HepG2 (cell line): ENCODE data around the gene GP1BA. TPM values are rescaled to one million over a fixed set of nuclear protein-coding genes. Genes with fewer than 3 reads are reported as not detected.

ENCODE experiments used
- ATAC-seq: fragments of 200-7000 bp; cut with Tn5 transposase; 3 replicates; pipeline ENCODE4 v1.9.1; 2020; ENCODE audit warnings: mild to moderate bottlenecking, moderate library complexity
- BruUV-seq: library from RNA; stranded (reverse); fragments of 400-500 nt; replicated peaks from 2 replicates; lab custom pipeline; 2021; lab: Mats Ljungman, UMichigan
- CTCF ChIA-PET: fragments of 300-600 bp; formaldehyde crosslinking; extraction: SDS; loops from one replicate; lab custom pipeline; 2021; ENCODE audit warnings: low total read pairs, inconsistent platforms, low intra/inter-chr PET ratio; lab: Yijun Ruan, JAX
- POLR2A ChIA-PET: fragments of 350-600 bp; sonication (Branson Sonifier 250); formaldehyde crosslinking; loops from one replicate; lab custom pipeline; 2020; ENCODE audit warnings: antibody characterized with exemption, inconsistent platforms; lab: Yijun Ruan, JAX
- DNase-seq: peaks from one replicate; pipeline ENCODE4 v3.0.0-alpha.2; 2015; ENCODE audit warnings: low spot score
- FAIRE-seq: peaks from 3 replicates; lab custom pipeline; 2011; peaks lifted over from hg19 to GRCh38; lab: Jason Lieb, UNC
- H2AFZ ChIP-seq: one replicate; pipeline ENCODE4 v1.6.1; 2011; ENCODE audit warnings: low read length, inconsistent platforms
- H3K27ac ChIP-seq: fragments of 300-600 bp; 3 replicates; pipeline ENCODE4 v1.8.0; 2011; ENCODE audit warnings: mixed run types, mild to moderate bottlenecking, mixed read lengths, low read length, inconsistent platforms; ENCODE audit not compliant: insufficient read depth; ENCODE audit errors: extremely low read length
- H3K27me3 ChIP-seq, 2 experiments: fragments of 200-600 bp in 1 of 2; 2 replicates in 1 of 2; 3 replicates in 1 of 2; pipeline versions ENCODE4 v1.6.0 to v1.8.0; 2011; ENCODE audit warnings: low read length in 2 of 2, mild to moderate bottlenecking in 2 of 2, moderate library complexity in 2 of 2, inconsistent platforms in 1 of 2; ENCODE audit not compliant: insufficient read depth in 2 of 2, control insufficient read depth in 1 of 2
- H3K36me3 ChIP-seq, 2 experiments: fragments of 200-600 bp in 1 of 2; replicated peaks in 1 of 2; 2 replicates in 1 of 2; 3 replicates in 1 of 2; pipeline versions ENCODE4 v1.5.1 to v1.8.0; 2011; ENCODE audit warnings: low read length in 2 of 2, inconsistent platforms in 1 of 2; ENCODE audit not compliant: insufficient read depth in 2 of 2, control insufficient read depth in 1 of 2
- H3K4me1 ChIP-seq: 2 replicates; pipeline ENCODE4 v1.5.1; 2012; ENCODE audit warnings: low read length, inconsistent platforms; ENCODE audit not compliant: insufficient read depth
- H3K4me2 ChIP-seq: 2 replicates; pipeline ENCODE4 v1.6.0; 2011; ENCODE audit warnings: low read depth, low read length, inconsistent platforms
- H3K4me3 ChIP-seq, 3 experiments: fragments of 200-600 bp in 1 of 3; sonication (generic), shearing (Covaris generic) in 1 of 3; replicated peaks in 1 of 3; 2 replicates each; pipeline ENCODE4 v1.5.1; 2011 to 2016; ENCODE audit warnings: low read length in 3 of 3, inconsistent platforms in 2 of 3, low read depth in 2 of 3, mild to moderate bottlenecking in 2 of 3, control low read depth in 1 of 3, mixed read lengths in 1 of 3; ENCODE audit not compliant: insufficient read depth in 1 of 3
- H3K79me2 ChIP-seq: one replicate; pipeline ENCODE4 v1.6.1; 2011; ENCODE audit warnings: low read length, inconsistent platforms; ENCODE audit not compliant: insufficient read depth
- H3K9ac ChIP-seq: 2 replicates; pipeline ENCODE4 v1.6.0; 2011; ENCODE audit warnings: mild to moderate bottlenecking, low read depth, low read length, inconsistent platforms; ENCODE audit not compliant: insufficient read depth
- H3K9me3 ChIP-seq: 2 replicates; pipeline ENCODE4 v1.5.1; 2012; ENCODE audit warnings: mild to moderate bottlenecking, low read length
- H4K20me1 ChIP-seq: 2 replicates; pipeline ENCODE4 v1.6.0; 2011; ENCODE audit warnings: inconsistent platforms, mild to moderate bottlenecking, low read length, moderate library complexity; ENCODE audit not compliant: insufficient read depth
- GTF3A ChIP-seq: sonication (generic); formaldehyde crosslinking; conservative IDR thresholded peaks from 2 replicates; pipeline ENCODE4 v1.4.0; 2020; ENCODE audit warnings: mild to moderate bottlenecking, missing genetic modification reagents
- HHEX ChIP-seq: IDR thresholded peaks from 2 replicates; pipeline ENCODE4 v1.6.1; 2016; ENCODE audit warnings: control low read depth
- KLF16 ChIP-seq, 2 experiments: sonication (generic) in 1 of 2; formaldehyde crosslinking in 1 of 2; IDR thresholded peaks; 2 replicates each; pipeline versions ENCODE4 v1.6.1 to v1.8.0; 2016 to 2023; ENCODE audit warnings: missing genetic modification reagents in 2 of 2, missing compliant biosample characterization in 1 of 2
- KMT2B ChIP-seq: IDR thresholded peaks from 2 replicates; pipeline ENCODE4 v1.6.1; 2016; ENCODE audit warnings: missing genetic modification reagents, missing compliant biosample characterization
- MAZ ChIP-seq, 2 experiments: sonication (generic) in 1 of 2; formaldehyde crosslinking in 1 of 2; IDR thresholded peaks; 2 replicates each; pipeline versions ENCODE4 v1.5.0 to v1.6.1; 2012 to 2020; ENCODE audit warnings: low read depth in 2 of 2, mild to moderate bottlenecking in 2 of 2, borderline replicate concordance in 1 of 2, improper control_type of control experiment in 1 of 2, low read length in 1 of 2, missing genetic modification reagents in 1 of 2, moderate library complexity in 1 of 2
- NONO ChIP-seq, 2 experiments: fragments of 450-650 bp in 1 of 2; sonication (generic) in 1 of 2; formaldehyde crosslinking in 1 of 2; IDR thresholded peaks in 1 of 2; conservative IDR thresholded peaks in 1 of 2; 2 replicates each; pipeline versions ENCODE4 v1.6.1 to v1.8.0; 2017 to 2022; ENCODE audit warnings: mild to moderate bottlenecking in 1 of 2, missing genetic modification reagents in 1 of 2, moderate library complexity in 1 of 2
- SAFB2 ChIP-seq: sonication (generic); formaldehyde crosslinking; IDR thresholded peaks from 2 replicates; pipeline ENCODE4 v1.5.1; 2020; ENCODE audit warnings: missing genetic modification reagents, low read depth, mild to moderate bottlenecking, borderline replicate concordance
- SKI ChIP-seq: fragments of 450-650 bp; IDR thresholded peaks from one replicate; pipeline ENCODE4 v1.6.1; 2018; ENCODE audit warnings: mild to moderate bottlenecking; ENCODE audit not compliant: partially characterized antibody
- SUZ12 ChIP-seq: fragments of 150-350 bp; IDR thresholded peaks from 2 replicates; pipeline ENCODE4 v1.6.1; 2014; ENCODE audit warnings: low read depth, low read length
- SYNCRIP ChIP-seq: fragments of 200-400 bp; formaldehyde crosslinking; IDR thresholded peaks from 2 replicates; pipeline ENCODE4 v1.6.1; 2018; ENCODE audit warnings: mild to moderate bottlenecking, low read depth, low read length; ENCODE audit not compliant: insufficient read depth
- ZNF20 ChIP-seq: sonication (generic); formaldehyde crosslinking; IDR thresholded peaks from 2 replicates; pipeline ENCODE4 v1.4.0; 2020; ENCODE audit warnings: mild to moderate bottlenecking, moderate library complexity, missing genetic modification reagents
- ZNF260 ChIP-seq: sonication (generic); formaldehyde crosslinking; IDR thresholded peaks from 2 replicates; pipeline ENCODE4 v1.4.0; 2020; ENCODE audit warnings: missing genetic modification reagents, low read depth, mild to moderate bottlenecking, borderline replicate concordance
- ZNF670 ChIP-seq: sonication (generic); formaldehyde crosslinking; IDR thresholded peaks from 2 replicates; pipeline ENCODE4 v1.8.0; 2022; ENCODE audit warnings: mild to moderate bottlenecking, missing genetic modification reagents, borderline replicate concordance
- ZNF777 ChIP-seq: sonication (generic); formaldehyde crosslinking; IDR thresholded peaks from 2 replicates; pipeline ENCODE4 v1.4.0; 2020; ENCODE audit warnings: missing genetic modification reagents
- WGBS: methylation state at CpG from one replicate; pipeline ENCODE4 v1.1.6; 2017; ENCODE audit warnings: low lambda C conversion rate; 5-methylcytosine and 5-hydroxymethylcytosine counted together
- in situ Hi-C: cut with HindIII; loops from 2 replicates; pipeline ENCODE4 v1.10.0; 2017; ENCODE audit warnings: low pct_unique_long_range_greater_than_20kb; ENCODE audit not compliant: extremely low pct_ligation_motif_present
- intact Hi-C: fragments of 100-400 bp; cut with micrococcal nuclease; formaldehyde crosslinking; loops from one replicate; pipeline ENCODE4 v1.10.0; 2022; ENCODE audit not compliant: unreplicated experiment
- polyA plus RNA-seq, 8 experiments: library from polyadenylated mRNA; depleted of rRNA in 3 of 8; stranded (reverse) in 7 of 8; unstranded in 1 of 8; fragments of >200 nt; fragmentation: Illumina TruSeq in 4 of 8; extraction: Trizol in 4 of 8; gene quantifications; 2 replicates each; pipeline versions ENCODE4 v1.2.1 to v1.2.3, GENCODE V29; 2011 to 2016; ENCODE audit warnings: low read depth in 4 of 8, missing spikeins in 1 of 8, mixed read lengths in 1 of 8; ENCODE audit not compliant: insufficient read depth in 1 of 8
- total RNA-seq, 5 experiments: library from RNA; depleted of rRNA; stranded (reverse); fragments of >200 nt; fragmentation: Illumina TruSeq; extraction: Trizol; gene quantifications; 2 replicates each; pipeline ENCODE4 v1.2.3, GENCODE V29; 2016; ENCODE audit warnings: low read depth in 1 of 5
- TF ChIP-seq, protein P1 (sequence below): sonication (generic); formaldehyde crosslinking; IDR thresholded peaks from 2 replicates; pipeline ENCODE4 v1.8.0; 2022; ENCODE audit warnings: mild to moderate bottlenecking, missing genetic modification reagents; ENCODE audit not compliant: insufficient replicate concordance

GP1BA gene
- total and polyA plus RNA-seq, 2 of the 13 experiments (the other 11 are each of a cell fraction or from before 2014, with no cell fraction given): not detected

DNA sequence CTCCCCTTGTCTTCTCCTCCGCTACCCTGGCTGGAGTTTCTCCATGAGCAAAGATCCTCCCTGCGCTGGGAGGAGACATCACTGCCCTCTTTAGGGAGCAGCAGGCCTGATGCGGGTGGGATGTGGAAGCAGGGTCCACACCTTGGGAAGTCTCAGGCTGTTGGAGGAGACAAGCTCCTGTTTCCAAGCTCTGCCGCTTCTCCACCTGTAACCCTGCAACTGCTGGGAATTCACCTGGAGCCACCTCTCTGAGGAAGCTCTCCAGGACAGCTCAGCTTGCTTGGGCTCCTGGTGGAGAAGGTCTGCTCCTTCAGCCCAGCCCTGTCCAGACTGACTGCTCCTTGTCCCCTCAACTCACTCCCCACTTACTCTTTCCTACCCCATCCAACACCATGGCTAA lies 47.6 kb upstream of the GP1BA start:
- Histone ChIP-seq H4K20me1 (no peaks in the 10 kb centered on the region), H3K27me3 (no peaks in the 10 kb centered on the region), H3K4me2 (no peak overlapping the region), H3K27ac (no peak overlapping the region), H3K4me3 (no peak overlapping the region), H3K36me3 (peaks cover 32 to 56% of the 10 kb centered on the region in 2 experiments), H3K4me1 (no peaks in the 10 kb centered on the region), H2AFZ (no peak overlapping the region), H3K9me3 (no peaks in the 10 kb centered on the region), H3K79me2 (no peaks in the 10 kb centered on the region), H3K9ac (no peak overlapping the region)
- 100% methylated on average over 4 of the region's 4 CpGs for WGBS
- intact Hi-C loops (loop anchor here (10.0 kb wide), 2 partner anchors 50 to 320 kb away; partner anchors contain the start of genes GGT6 and MINK1), in situ Hi-C loops (loop anchor here (5.0 kb wide), 2 partner anchors 77 to 152 kb away; partner anchors contain the start of genes MED11 and PLD2)
- ATAC-seq: no peak
- ChIA-PET CTCF (no interaction called here), POLR2A (no interaction called here)
- no TSS peak for BruUV-seq
- TF ChIP-seq NONO (IDR thresholded peaks at IDR 0.05) (no peak), NONO (CRISPR knock-in tag; conservative IDR thresholded peaks at IDR 0.05) (no peak), MAZ (IDR thresholded peaks at IDR 0.05; ENCODE audit: borderline replicate concordance, low read depth, low read length) (no peak), MAZ (CRISPR knock-in tag; IDR thresholded peaks at IDR 0.05; ENCODE audit: low read depth) (no peak), SYNCRIP (no peak)
- no peak for FAIRE-seq
- DNase-seq: no peak

DNA sequence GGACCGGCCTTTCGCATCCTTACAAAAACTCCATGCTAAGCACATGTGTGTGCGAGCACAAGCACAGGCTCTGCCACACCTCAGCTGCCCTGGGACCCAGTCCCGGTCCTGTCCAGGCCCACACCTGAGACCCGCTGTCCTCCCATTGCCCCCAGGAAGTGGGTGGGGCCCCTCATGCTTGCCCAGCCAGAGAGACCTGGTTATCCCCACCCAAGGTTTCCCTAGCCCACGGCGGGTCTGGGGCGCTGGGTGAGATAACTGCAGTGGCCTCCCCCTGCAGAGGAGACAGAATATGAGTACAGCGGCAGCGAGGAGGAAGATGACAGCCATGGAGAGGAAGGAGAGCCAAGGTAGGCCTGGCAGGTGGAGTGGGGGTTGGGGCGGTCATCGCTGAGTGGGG lies 45.2 kb upstream of the GP1BA start:
- no peak for FAIRE-seq

More for the DNA sequence above, 45.2 kb upstream of the GP1BA start:
- Histone ChIP-seq H3K79me2 (no peaks in the 10 kb centered on the region), H3K9me3 (no peaks in the 10 kb centered on the region), H3K36me3 (peaks cover 31 to 68% of the 10 kb centered on the region in 2 experiments), H3K4me1 (no peaks in the 10 kb centered on the region), H3K27ac (no peak overlapping the region), H4K20me1 (no peaks in the 10 kb centered on the region), H3K4me3 (no peak overlapping the region), H3K27me3 (no peaks in the 10 kb centered on the region), H2AFZ (no peak overlapping the region), H3K4me2 (no peak overlapping the region), H3K9ac (no peak overlapping the region)
- WGBS: 94% methylated on average over 12 of the region's 12 CpGs
- intact Hi-C loops: loop anchor here (10.0 kb wide), 2 partner anchors 52 to 322 kb away; partner anchors contain the start of genes GGT6 and MINK1
- no TSS peak for BruUV-seq
- ATAC-seq: no peak
- POLR2A ChIA-PET: no interaction called here
- CTCF ChIA-PET: interaction anchor here (1.0 kb wide), 1 partner anchor 100 kb away, joined by 4 read pairs; no protein-coding TSS in a partner anchor
- TF ChIP-seq KMT2B (CRISPR knock-in tag) (no peak), SAFB2 (CRISPR knock-in tag) (no peak), SYNCRIP (no peak), GTF3A (no peak), ZNF260 (CRISPR knock-in tag) (no peak), SKI (no peak), ZNF20 (no peak), ZNF670 (CRISPR knock-in tag) (no peak), SUZ12 (no peak), HHEX (no peak), KLF16 (CRISPR knock-in tag; IDR thresholded peaks at IDR 0.05) (no peak), ZNF777 (no peak)
- TF ChIP-seq, protein P1, sequence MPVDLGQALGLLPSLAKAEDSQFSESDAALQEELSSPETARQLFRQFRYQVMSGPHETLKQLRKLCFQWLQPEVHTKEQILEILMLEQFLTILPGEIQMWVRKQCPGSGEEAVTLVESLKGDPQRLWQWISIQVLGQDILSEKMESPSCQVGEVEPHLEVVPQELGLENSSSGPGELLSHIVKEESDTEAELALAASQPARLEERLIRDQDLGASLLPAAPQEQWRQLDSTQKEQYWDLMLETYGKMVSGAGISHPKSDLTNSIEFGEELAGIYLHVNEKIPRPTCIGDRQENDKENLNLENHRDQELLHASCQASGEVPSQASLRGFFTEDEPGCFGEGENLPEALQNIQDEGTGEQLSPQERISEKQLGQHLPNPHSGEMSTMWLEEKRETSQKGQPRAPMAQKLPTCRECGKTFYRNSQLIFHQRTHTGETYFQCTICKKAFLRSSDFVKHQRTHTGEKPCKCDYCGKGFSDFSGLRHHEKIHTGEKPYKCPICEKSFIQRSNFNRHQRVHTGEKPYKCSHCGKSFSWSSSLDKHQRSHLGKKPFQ: no peak
- no peak for DNase-seq
- in situ Hi-C loops: no loop called here
